Nasal cavity respiratory epithelium epithelial cell of viscerocranial mucosa (primary cell): ENCODE measurements around the gene SARS1. TPM values are rescaled to one million over a fixed set of nuclear protein-coding genes. Genes with fewer than 3 reads are reported as not detected.

ENCODE experiments used
- total RNA-seq: library from RNA; depleted of rRNA; stranded (reverse); fragments of >200 nt; gene quantifications from 2 replicates; pipeline ENCODE4 v1.2.3, GENCODE V29; 2014

The SARS1 gene, protein sequence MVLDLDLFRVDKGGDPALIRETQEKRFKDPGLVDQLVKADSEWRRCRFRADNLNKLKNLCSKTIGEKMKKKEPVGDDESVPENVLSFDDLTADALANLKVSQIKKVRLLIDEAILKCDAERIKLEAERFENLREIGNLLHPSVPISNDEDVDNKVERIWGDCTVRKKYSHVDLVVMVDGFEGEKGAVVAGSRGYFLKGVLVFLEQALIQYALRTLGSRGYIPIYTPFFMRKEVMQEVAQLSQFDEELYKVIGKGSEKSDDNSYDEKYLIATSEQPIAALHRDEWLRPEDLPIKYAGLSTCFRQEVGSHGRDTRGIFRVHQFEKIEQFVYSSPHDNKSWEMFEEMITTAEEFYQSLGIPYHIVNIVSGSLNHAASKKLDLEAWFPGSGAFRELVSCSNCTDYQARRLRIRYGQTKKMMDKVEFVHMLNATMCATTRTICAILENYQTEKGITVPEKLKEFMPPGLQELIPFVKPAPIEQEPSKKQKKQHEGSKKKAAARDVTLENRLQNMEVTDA
- 492 and 515 TPM in 2 replicates for total RNA-seq

DNA sequence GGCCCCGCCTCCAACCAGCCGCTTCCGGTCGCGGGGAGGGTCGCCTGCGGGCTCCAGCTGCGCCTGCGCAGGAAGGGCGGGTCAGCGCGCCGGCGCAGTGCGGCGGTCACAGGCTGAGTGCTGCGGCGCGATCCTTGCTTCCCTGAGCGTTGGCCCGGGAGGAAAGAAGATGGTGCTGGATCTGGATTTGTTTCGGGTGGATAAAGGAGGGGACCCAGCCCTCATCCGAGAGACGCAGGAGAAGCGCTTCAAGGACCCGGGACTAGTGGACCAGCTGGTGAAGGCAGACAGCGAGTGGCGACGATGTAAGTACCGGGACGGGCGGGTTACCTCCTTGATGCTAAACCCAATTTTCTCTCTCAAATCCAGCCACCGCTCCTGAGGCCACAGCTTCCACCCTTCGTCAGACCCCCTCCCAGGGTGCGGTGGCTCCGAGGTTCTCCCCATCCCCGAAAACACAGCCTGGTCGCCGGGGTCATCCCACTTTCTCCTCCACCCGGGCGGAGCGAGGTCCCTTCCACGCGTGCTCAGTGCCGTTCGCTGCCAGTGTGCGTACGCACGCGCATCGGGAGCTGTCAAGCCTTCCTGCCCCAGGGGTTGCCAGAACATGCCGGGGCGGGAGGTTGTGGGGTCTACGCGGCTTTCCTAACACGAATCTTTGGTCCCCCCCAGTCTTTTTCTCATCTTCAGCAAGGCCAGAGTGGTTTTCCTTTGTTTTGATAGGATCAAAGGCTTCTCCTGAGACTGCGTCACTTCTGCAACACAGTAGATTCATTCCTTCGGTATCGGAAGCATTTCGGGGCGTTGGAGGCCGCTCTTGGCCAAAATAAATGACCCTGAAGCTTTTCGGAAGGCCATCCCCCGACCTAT, at the start of gene SARS1:
TSS of gene SARS1 (plus strand) at position 95 of the 870 bp plus-strand sequence. CDS start at position 170, 75 bp downstream.

DNA sequence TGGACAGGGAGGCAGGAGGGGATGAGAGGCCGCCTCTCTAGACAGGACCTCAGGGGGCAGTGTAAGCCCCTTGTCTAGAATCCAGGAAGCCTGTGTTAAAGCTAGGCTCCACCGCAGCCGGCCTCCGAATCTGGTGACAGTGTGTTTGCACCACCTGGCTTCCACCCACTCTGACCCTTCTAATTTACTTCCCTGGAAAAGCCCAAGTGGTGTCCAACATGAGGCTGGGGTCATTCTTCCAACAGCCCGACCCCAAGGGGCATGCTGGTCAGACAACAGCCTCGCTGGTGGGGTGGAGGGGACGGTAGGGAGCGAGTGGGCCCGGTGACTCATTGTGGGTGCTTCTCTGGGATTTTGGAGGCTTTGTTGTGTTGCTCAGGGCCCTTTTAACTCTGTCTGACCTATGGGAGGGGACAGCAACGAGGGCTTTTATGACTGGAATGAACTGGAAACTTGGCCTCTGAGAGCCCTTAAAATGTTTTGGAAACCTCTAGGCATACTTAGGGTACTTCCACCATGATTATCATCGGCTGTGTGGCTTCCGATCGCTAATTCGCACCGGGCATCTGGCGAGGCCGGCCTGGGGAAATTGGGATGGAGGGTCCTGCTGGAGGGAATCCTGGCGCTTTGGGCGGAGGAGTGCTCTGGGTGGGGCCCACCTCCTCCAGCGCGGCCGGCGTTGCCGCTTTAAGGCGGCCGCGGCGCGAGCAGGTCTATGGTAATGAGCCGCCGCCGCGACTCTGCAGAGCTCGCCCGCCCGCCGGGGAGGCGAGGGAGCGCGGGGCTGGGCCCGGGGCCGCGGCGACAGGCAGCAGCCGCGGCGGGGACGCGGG, 35.3 kb downstream of the SARS1 start, which contains the start of gene CELSR2:
TSS of gene CELSR2 (plus strand) at position 743 of the 833 bp plus-strand sequence. CDS start 541 bp downstream, outside the sequence.

GRCh38 chr1:109282952-109283747, 69.4 kb downstream of the SARS1 start, which contains the start of gene PSRC1:
Gene PSRC1 (minus strand): TSS chr1:109283145.

Other genes with a start within 250 kb of the SARS1 start
- gene WDR47, start 171.8 kb upstream of the SARS1 start, total RNA-seq: 30.4 and 32.0 TPM in 2 replicates
- 123 and 193 TPM in 2 replicates for gene TAF13, start 137.9 kb upstream of the SARS1 start, total RNA-seq
- 52.0 and 57.4 TPM in 2 replicates for gene TMEM167B, start 123.2 kb upstream of the SARS1 start, total RNA-seq
- gene ELAPOR1, start 99.8 kb upstream of the SARS1 start, total RNA-seq: under 0.01 and 0.14 TPM in 2 replicates
- 14.7 and 117 TPM in 2 replicates for gene CELSR2, start 35.6 kb downstream of the SARS1 start, total RNA-seq
- 0.68 and 1.4 TPM in 2 replicates for gene PSRC1, start 69.2 kb downstream of the SARS1 start, total RNA-seq
- not detected in 2 replicates for gene MYBPHL, start 93.1 kb downstream of the SARS1 start, total RNA-seq
- 9.2 and 28.4 TPM in 2 replicates for gene SORT1, start 184.0 kb downstream of the SARS1 start, total RNA-seq
- gene PSMA5, start 212.5 kb downstream of the SARS1 start, total RNA-seq: 36.9 and 37.3 TPM in 2 replicates